Neural progenitor cell (in vitro differentiated cells): ENCODE data around the gene L1TD1. TPM values are rescaled to one million over a fixed set of nuclear protein-coding genes. Genes with fewer than 3 reads are reported as not detected.

Experiments used
- DNase-seq: peaks from one replicate; pipeline ENCODE4 v3.0.0-alpha.2; 2016; ENCODE audit warnings: low spot score
- H2AFZ ChIP-seq: fragments of 200-600 bp; sonication (generic); replicated peaks from 2 replicates; pipeline ENCODE4 v1.6.1; 2016; ENCODE audit warnings: antibody characterized with exemption
- H3F3A ChIP-seq: fragments of 200-600 bp; sonication (generic); 2 replicates; pipeline ENCODE4 v1.6.1; 2016; ENCODE audit warnings: antibody characterized with exemption, low read depth
- H3K27ac ChIP-seq: fragments of 200-600 bp; sonication (generic); 2 replicates; pipeline ENCODE4 v1.5.1; 2016; ENCODE audit warnings: mild to moderate bottlenecking
- H3K27me3 ChIP-seq: fragments of 200-600 bp; sonication (generic); 2 replicates; pipeline ENCODE4 v1.6.1; 2016; ENCODE audit warnings: mild to moderate bottlenecking, moderate library complexity
- H3K36me3 ChIP-seq: fragments of 200-600 bp; sonication (generic); 2 replicates; pipeline ENCODE4 v1.5.1; 2016
- H3K4me1 ChIP-seq: fragments of 200-600 bp; sonication (generic); 2 replicates; pipeline ENCODE4 v1.6.1; 2016; ENCODE audit warnings: mixed run types
- H3K4me2 ChIP-seq: fragments of 200-600 bp; sonication (generic); 2 replicates; pipeline ENCODE4 v1.6.1; 2016
- H3K4me3 ChIP-seq: fragments of 200-600 bp; sonication (generic); 2 replicates; pipeline ENCODE4 v1.5.1; 2016
- H3K79me2 ChIP-seq: fragments of 200-600 bp; sonication (generic); 2 replicates; pipeline ENCODE4 v1.6.1; 2016; ENCODE audit warnings: low read depth
- H3K9ac ChIP-seq: fragments of 200-600 bp; sonication (generic); 2 replicates; pipeline ENCODE4 v1.6.1; 2016
- H3K9me3 ChIP-seq: fragments of 200-600 bp; sonication (generic); 2 replicates; pipeline ENCODE4 v1.5.1; 2016; ENCODE audit warnings: low read depth
- H4K20me1 ChIP-seq: fragments of 200-600 bp; sonication (generic); 2 replicates; pipeline ENCODE4 v1.6.1; 2016; ENCODE audit warnings: low read depth
- H3K27ac Mint-ChIP-seq: 3 replicates; pipeline ENCODE4 v1.8.0; 2021; ENCODE audit warnings: mixed read lengths
- H3K27me3 Mint-ChIP-seq: 2 replicates; pipeline ENCODE4 v1.8.0; 2022; ENCODE audit warnings: low read depth, mild to moderate bottlenecking, inconsistent platforms, moderate library complexity, mixed read lengths; ENCODE audit not compliant: insufficient read depth
- H3K36me3 Mint-ChIP-seq: 3 replicates; pipeline ENCODE4 v1.8.0; 2021; ENCODE audit warnings: mixed read lengths
- H3K4me1 Mint-ChIP-seq: 3 replicates; pipeline ENCODE4 v1.8.0; 2021; ENCODE audit warnings: mixed read lengths
- H3K4me3 Mint-ChIP-seq: 3 replicates; pipeline ENCODE4 v1.8.0; 2021; ENCODE audit warnings: mild to moderate bottlenecking, moderate library complexity, mixed read lengths
- H3K9me3 Mint-ChIP-seq: 3 replicates; pipeline ENCODE4 v1.8.0; 2020; ENCODE audit warnings: mixed read lengths
- EZH2 ChIP-seq: fragments of 200-600 bp; sonication (generic); IDR thresholded peaks from 2 replicates; pipeline ENCODE4 v1.6.1; 2017; ENCODE audit warnings: antibody characterized with exemption, mild to moderate bottlenecking, moderate library complexity
- EZH2phosphoT487 ChIP-seq: fragments of 200-600 bp; sonication (generic); IDR thresholded peaks from 2 replicates; pipeline ENCODE4 v1.6.1; 2017; ENCODE audit warnings: antibody characterized with exemption
- total RNA-seq: library from RNA; depleted of rRNA; stranded (reverse); fragments of >200 nt; gene quantifications from 2 replicates; pipeline ENCODE4 v1.2.3, GENCODE V29; 2015; ENCODE audit warnings: low replicate concordance
- TF ChIP-seq, protein P1 (sequence below): fragments of 200-600 bp; sonication (generic); IDR thresholded peaks from 2 replicates; pipeline ENCODE4 v1.5.1; 2017; ENCODE audit warnings: antibody characterized with exemption, mild to moderate bottlenecking

Gene L1TD1
- total RNA-seq, 1 donor from 2014 or later = 15.4 TPM

DNA sequence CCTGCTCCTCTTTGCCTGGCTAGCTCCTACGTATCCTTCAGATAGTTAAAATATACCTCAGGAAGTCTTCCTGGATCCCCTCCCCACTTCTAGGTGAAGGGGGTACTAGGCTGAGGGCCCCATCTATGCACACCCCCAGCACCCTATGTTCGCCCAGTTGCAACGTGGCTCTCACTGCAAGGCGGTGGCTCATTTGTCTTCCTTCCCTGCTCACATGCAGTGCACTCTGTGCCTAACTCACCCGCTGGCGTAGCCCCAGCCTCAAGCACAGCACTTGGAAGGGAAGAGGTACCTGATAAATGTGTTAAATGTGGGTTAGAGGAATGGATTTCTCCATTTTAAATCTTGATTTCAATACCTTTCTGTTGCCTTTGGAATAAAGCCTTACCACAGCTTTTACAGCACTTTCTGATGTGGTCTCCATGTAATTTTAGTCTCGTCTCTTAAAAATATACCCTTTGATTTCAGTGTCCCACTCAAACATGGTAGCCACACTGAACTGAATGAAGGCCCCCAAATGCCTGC lies 39.3 kb downstream of the L1TD1 start:
- H3K4me1 ChIP-seq = peaks cover 8% of the 10 kb centered on the region
- no peak overlapping the region for H3K27ac ChIP-seq
- Mint-ChIP-seq H3K36me3 (no peaks in the 10 kb centered on the region), H3K9me3 (no peaks in the 10 kb centered on the region), H3K4me3 (no peak overlapping the region), H3K4me1 (peaks cover 38% of the 10 kb centered on the region), H3K27ac (no peak overlapping the region), H3K27me3 (peaks cover 2% of the 10 kb centered on the region)
- H2AFZ ChIP-seq = no peak overlapping the region
- H3K4me3 ChIP-seq = no peak overlapping the region
- TF ChIP-seq EZH2phosphoT487 = no peak
- no peak for TF ChIP-seq EZH2
- TF ChIP-seq, protein P1, sequence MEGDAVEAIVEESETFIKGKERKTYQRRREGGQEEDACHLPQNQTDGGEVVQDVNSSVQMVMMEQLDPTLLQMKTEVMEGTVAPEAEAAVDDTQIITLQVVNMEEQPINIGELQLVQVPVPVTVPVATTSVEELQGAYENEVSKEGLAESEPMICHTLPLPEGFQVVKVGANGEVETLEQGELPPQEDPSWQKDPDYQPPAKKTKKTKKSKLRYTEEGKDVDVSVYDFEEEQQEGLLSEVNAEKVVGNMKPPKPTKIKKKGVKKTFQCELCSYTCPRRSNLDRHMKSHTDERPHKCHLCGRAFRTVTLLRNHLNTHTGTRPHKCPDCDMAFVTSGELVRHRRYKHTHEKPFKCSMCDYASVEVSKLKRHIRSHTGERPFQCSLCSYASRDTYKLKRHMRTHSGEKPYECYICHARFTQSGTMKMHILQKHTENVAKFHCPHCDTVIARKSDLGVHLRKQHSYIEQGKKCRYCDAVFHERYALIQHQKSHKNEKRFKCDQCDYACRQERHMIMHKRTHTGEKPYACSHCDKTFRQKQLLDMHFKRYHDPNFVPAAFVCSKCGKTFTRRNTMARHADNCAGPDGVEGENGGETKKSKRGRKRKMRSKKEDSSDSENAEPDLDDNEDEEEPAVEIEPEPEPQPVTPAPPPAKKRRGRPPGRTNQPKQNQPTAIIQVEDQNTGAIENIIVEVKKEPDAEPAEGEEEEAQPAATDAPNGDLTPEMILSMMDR = no peak
- no peak overlapping the region for H3K4me2 ChIP-seq
- H3F3A ChIP-seq = no peaks in the 10 kb centered on the region
- H3K79me2 ChIP-seq = no peaks in the 10 kb centered on the region
- no peaks in the 10 kb centered on the region for H3K9me3 ChIP-seq
- no peaks in the 10 kb centered on the region for H3K27me3 ChIP-seq
- H4K20me1 ChIP-seq = no peaks in the 10 kb centered on the region
- H3K36me3 ChIP-seq = no peaks in the 10 kb centered on the region
- no peak overlapping the region for H3K9ac ChIP-seq
- no peak for DNase-seq

- Histone ChIP-seq H3K27ac (no peak overlapping the region), H3K27me3 (no peaks in the 10 kb centered on the region), H3K36me3 (no peaks in the 10 kb centered on the region), H3F3A (no peaks in the 10 kb centered on the region), H3K9ac (no peak overlapping the region), H2AFZ (no peak overlapping the region), H3K4me3 (no peak overlapping the region), H4K20me1 (no peaks in the 10 kb centered on the region), H3K4me2 (no peak overlapping the region), H3K79me2 (no peaks in the 10 kb centered on the region), H3K4me1 (peaks cover 8% of the 10 kb centered on the region), H3K9me3 (no peaks in the 10 kb centered on the region)
- Mint-ChIP-seq H3K36me3 (no peaks in the 10 kb centered on the region), H3K27ac (peak overlapping the region; percentile 40), H3K4me3 (no peak overlapping the region), H3K27me3 (peaks cover 4% of the 10 kb centered on the region), H3K9me3 (no peaks in the 10 kb centered on the region), H3K4me1 (peaks cover 36% of the 10 kb centered on the region)
- TF ChIP-seq EZH2 (no peak), EZH2phosphoT487 (no peak)
- TF ChIP-seq, protein P1 = no peak
- DNase-seq = no peak
Observed at GRCh38 chr1:62234688-62235087, 40.0 kb downstream of the L1TD1 start.

DNA sequence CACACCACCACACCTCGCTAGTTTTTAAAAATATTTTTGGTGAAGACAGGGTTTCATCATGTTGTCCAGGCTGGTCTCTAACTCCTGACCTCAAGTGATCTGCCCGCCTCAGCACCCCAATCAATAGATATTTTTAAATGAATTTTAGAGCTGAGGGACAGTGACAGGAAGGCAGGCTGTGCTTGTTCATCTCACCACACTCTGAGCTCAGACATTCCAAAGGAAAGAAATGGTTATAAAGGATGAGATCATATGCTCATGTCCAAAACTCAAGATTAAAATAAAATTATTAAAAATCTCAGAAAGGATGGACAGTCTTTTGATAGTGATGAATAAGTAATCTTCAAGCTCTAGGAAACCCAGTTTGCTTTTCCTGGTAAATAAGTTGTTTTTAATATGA lies 40.9 kb downstream of the L1TD1 start:
- Histone ChIP-seq H3K4me1 (peaks cover 8% of the 10 kb centered on the region), H3K27ac (no peak overlapping the region), H4K20me1 (no peaks in the 10 kb centered on the region), H3K9me3 (no peaks in the 10 kb centered on the region), H3K27me3 (no peaks in the 10 kb centered on the region), H3K4me3 (no peak overlapping the region), H3K9ac (no peak overlapping the region), H3K36me3 (no peaks in the 10 kb centered on the region), H3K4me2 (no peak overlapping the region), H3F3A (no peaks in the 10 kb centered on the region), H2AFZ (no peak overlapping the region), H3K79me2 (no peaks in the 10 kb centered on the region)
- H3K27ac Mint-ChIP-seq = no peak overlapping the region
- H3K4me3 Mint-ChIP-seq = no peak overlapping the region
- no peaks in the 10 kb centered on the region for H3K36me3 Mint-ChIP-seq
- no peaks in the 10 kb centered on the region for H3K9me3 Mint-ChIP-seq
- TF ChIP-seq EZH2phosphoT487 (no peak), EZH2 (no peak)
- TF ChIP-seq, protein P1 = no peak
- H3K27me3 Mint-ChIP-seq = peaks cover 4% of the 10 kb centered on the region
- DNase-seq = no peak
- peaks cover 35% of the 10 kb centered on the region for H3K4me1 Mint-ChIP-seq
